GM19452 (cell line): ENCODE results near the gene OLIG2.

Source experiments
- ATAC-seq: cut with Tn5 transposase; IDR thresholded peaks from one replicate; pipeline ENCODE4 v1.9.1; 2021; ENCODE audit not compliant: unreplicated experiment

The OLIG2 gene

DNA sequence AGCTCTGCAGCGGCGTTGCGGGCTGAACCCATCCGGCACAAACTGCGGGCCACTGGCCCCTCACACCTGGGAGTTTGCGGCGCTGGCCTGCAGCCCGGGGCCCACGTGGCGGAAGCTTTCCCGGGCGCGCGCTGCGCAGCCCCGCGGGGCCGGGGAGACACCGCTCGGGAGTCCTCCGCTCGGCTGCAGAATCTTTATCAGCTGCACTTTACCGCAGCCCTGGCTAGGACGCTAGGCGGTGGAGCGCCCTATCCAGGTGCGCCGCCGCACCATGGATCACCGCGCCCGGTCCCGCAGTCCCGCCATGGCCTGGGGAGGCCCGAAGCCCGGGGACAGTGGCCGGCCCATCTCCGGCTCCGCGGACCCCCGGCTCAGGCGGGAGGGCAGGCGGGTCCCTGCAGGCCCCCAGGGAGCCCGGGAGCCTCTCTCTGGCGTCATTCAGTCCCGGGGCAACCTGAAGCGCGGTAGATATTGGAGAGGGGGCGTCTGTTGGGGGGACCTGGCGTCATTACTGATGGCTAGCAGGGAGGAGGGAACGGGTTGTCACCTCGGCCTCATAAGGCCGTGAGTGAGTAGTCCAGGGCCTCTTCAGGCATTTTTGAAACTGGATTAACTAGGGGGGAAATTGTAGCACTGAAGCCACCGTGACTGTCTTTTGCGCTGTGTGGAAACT lies 5.7 kb upstream of the OLIG2 start:
- ATAC-seq, result no peak

- ATAC-seq, result no peak
These were observed 5.1 kb upstream of the OLIG2 start for GRCh38 chr21:33020558-33021100.

DNA sequence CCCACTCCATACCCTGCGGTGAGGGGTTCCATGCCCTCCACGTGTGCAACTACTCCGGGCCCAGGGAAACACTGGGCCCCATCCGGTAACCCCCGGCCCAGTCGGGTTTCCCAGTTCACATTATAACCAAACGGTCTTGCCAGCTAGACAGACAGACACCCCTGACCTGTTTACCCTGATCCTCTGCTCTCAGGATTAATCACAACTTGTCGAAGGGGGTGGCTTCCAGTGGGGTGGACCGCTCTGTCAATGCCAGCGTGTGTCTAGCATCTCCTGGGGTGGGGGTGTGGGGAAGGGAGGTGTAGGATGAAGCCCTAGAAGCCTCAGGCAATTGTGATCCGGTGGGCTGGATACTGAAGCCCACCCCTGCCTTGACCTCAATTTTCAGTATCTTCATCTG lies 4.6 kb upstream of the OLIG2 start:
- ATAC-seq, result no peak

- ATAC-seq, result no peak
These were observed 4.1 kb upstream of the OLIG2 start for GRCh38 chr21:33021667-33022066.

GRCh38 chr21:33022489-33022827 lies 3.3 kb upstream of the OLIG2 start:
- no peak for ATAC-seq

DNA sequence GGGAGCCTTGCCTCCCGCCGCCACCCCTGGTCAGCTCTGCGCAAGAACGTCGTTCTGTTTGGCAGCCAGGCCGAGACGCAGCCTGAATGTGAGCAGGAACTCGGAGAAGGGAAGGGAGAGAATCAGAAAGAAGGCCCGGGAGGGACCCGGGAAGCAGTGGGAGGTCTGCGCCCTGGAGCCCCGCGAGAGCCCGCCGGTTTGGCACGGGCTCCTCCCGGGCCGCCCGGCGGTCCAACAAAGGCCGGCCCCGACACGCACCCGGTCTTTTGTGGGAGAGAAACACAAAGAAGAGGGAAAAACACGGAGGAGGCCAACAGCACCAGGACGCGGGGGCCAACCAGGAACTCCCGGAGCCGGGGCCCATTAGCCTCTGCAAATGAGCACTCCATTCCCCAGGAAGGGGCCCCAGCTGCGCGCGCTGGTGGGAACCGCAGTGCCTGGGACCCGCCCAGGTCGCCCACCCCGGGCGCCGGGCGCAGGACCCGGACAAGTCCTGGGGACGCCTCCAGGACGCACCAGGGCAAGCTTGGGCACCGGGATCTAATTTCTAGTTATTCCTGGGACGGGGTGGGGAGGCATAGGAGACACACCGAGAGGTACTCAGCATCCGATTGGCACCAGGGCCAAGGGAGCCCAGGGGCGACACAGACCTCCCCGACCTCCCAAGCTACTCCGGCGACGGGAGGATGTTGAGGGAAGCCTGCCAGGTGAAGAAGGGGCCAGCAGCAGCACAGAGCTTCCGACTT lies 2.7 kb upstream of the OLIG2 start:
- ATAC-seq, result no peak

- no peak for ATAC-seq
These were observed 2.0 kb upstream of the OLIG2 start for GRCh38 chr21:33023574-33024200.

GRCh38 chr21:33024201-33025103 lies 1.3 kb upstream of the OLIG2 start:
- ATAC-seq, result no peak

GRCh38 chr21:33025106-33025488 lies 638 bp upstream of the OLIG2 start:
- ATAC-seq, result no peak

GRCh38 chr21:33026443-33026858 lies 716 bp downstream of the OLIG2 start:
- ATAC-seq, result no peak

- no peak for ATAC-seq
These were observed 1.2 kb downstream of the OLIG2 start for GRCh38 chr21:33026878-33027400.

- ATAC-seq, result no peak
These were observed 1.9 kb downstream of the OLIG2 start for GRCh38 chr21:33027401-33028286.

- ATAC-seq, result no peak
These were observed 2.5 kb downstream of the OLIG2 start for GRCh38 chr21:33028287-33028670.

DNA sequence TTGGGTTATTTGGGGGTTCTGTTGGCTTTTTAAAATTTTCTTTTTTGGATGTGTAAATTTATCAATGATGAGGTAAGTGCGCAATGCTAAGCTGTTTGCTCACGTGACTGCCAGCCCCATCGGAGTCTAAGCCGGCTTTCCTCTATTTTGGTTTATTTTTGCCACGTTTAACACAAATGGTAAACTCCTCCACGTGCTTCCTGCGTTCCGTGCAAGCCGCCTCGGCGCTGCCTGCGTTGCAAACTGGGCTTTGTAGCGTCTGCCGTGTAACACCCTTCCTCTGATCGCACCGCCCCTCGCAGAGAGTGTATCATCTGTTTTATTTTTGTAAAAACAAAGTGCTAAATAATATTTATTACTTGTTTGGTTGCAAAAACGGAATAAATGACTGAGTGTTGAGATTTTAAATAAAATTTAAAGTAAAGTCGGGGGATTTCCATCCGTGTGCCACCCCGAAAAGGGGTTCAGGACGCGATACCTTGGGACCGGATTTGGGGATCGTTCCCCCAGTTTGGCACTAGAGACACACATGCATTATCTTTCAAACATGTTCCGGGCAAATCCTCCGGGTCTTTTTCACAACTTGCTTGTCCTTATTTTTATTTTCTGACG lies 3.1 kb downstream of the OLIG2 start:
- no peak for ATAC-seq

DNA sequence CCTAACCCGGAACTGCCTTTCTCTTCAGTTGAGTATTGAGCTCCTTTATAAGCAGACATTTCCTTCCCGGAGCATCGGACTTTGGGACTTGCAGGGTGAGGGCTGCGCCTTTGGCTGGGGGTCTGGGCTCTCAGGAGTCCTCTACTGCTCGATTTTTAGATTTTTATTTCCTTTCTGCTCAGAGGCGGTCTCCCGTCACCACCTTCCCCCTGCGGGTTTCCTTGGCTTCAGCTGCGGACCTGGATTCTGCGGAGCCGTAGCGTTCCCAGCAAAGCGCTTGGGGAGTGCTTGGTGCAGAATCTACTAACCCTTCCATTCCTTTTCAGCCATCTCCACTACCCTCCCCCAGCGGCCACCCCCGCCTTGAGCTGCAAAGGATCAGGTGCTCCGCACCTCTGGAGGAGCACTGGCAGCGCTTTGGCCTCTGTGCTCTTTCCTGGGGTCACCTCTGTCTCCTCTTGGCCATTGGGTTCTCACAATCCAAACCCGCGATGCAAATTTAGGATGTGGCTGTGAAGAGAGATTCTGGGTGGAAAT lies 3.7 kb downstream of the OLIG2 start:
- no peak for ATAC-seq

GRCh38 chr21:33029975-33030461 lies 4.3 kb downstream of the OLIG2 start:
- ATAC-seq, result no peak

- no peak for ATAC-seq
These were observed 4.9 kb downstream of the OLIG2 start for GRCh38 chr21:33030633-33031032.

DNA sequence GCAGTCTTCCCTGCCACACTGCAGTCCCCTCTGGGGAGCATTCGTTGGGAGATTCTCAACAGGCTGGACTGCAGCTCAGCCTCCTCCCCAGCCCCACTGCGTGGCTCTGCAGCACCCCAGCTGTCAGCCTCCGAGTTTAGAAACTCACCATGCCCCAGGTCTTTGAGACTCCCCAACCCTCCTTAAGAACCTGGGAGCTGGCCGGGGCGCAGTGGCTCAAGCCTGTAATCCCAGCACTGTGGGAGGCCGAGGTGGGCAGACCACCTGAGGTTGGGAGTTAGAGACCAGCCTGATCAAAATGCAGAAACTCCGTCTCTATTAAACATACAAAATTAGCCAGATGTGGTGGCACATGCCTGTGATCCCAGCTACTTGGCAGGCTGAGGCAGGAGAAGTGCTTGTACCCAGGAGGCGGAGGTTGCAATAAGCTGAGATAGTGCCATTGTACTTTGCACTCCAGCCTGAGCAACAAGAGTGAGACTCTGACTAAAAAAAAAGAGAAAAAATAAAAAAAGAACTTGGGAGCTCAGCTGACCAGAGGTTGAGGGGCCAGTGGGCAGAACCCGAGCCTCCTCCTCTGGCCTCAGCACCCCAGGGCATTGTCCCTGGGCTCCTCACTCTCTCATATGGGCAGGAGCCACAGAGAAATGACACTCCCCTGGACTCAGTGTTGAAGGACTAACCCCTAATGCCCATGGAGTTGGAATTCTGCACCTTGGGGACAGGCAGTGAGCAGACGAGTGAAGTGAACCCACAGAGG lies 5.6 kb downstream of the OLIG2 start:
- ATAC-seq, result no peak
